GM13976 (cell line): Measurements from ENCODE around the gene SERINC2.

Source experiments
- DNase-seq: peaks from one replicate; pipeline ENCODE4 v3.0.0; 2012; ENCODE audit warnings: low spot score
- CTCF ChIP-seq: IDR thresholded peaks from 2 replicates; pipeline ENCODE4 v1.5.1; 2012; ENCODE audit warnings: borderline replicate concordance, mild to moderate bottlenecking; ENCODE audit not compliant: insufficient read depth; ENCODE audit errors: extremely low read depth, missing control alignments, control extremely low read depth
- in situ Hi-C: fragments of 300-500 bp; cut with MboI; formaldehyde crosslinking; loops from one replicate; pipeline ENCODE4 v1.12.0; 2022; ENCODE audit warnings: low sequenced_read_pairs, mixed read lengths, inconsistent platforms; ENCODE audit not compliant: unreplicated experiment

Gene SERINC2

GRCh38 chr1:31433396-31433930 is 20.4 kb downstream of the SERINC2 start:
- DNase-seq = no peak
- TF ChIP-seq CTCF = no peak
- in situ Hi-C loops = no loop called here

- no peak for TF ChIP-seq CTCF
- in situ Hi-C loops = no loop called here
- DNase-seq = no peak
These were observed 21.3 kb downstream of the SERINC2 start for GRCh38 chr1:31434101-31434871.

- TF ChIP-seq CTCF = no peak
- no peak for DNase-seq
- in situ Hi-C loops = no loop called here
These were observed 22.0 kb downstream of the SERINC2 start for GRCh38 chr1:31434979-31435378.

- in situ Hi-C loops = no loop called here
- no peak for TF ChIP-seq CTCF
- DNase-seq = no peak
These were observed 22.7 kb downstream of the SERINC2 start for GRCh38 chr1:31435471-31436409.

- DNase-seq = no peak
- in situ Hi-C loops = no loop called here
- no peak for TF ChIP-seq CTCF
These were observed 23.8 kb downstream of the SERINC2 start for GRCh38 chr1:31436596-31437432.
